NCI-H446 (cell line): ENCODE data around the gene HOXA3.

Experiments
- DNase-seq, 2 experiments: peaks; one replicate each; lab custom pipeline; 2025; lab: John Stamatoyannopoulos, UW

The HOXA3 gene

DNA sequence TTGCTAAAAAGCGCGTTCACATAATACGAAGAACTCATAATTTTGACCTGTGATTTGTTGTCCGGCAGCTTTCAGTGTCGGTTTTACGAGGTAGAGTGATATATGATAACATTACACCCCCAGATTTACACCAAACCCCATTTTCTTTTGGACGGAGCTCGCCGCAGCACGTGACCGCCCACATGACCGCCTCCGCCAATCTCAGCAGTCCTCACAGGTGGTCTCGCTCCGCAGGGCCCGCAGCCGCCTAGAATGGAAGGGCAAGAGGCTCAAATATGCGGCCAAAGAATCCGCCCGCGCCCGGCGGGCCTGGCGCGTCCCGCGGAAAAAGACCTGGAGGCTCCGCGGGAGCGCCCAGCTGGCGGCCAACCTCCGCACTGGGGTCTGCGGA lies 4.1 kb upstream of the HOXA3 start, which contains the start of gene HOXA7:
Gene HOXA7 (minus strand): TSS at position 168 of the 391 bp plus-strand sequence. CDS start 130 bp downstream, at position 38.
- DNase-seq: peak; percentile 45 to 75

DNA sequence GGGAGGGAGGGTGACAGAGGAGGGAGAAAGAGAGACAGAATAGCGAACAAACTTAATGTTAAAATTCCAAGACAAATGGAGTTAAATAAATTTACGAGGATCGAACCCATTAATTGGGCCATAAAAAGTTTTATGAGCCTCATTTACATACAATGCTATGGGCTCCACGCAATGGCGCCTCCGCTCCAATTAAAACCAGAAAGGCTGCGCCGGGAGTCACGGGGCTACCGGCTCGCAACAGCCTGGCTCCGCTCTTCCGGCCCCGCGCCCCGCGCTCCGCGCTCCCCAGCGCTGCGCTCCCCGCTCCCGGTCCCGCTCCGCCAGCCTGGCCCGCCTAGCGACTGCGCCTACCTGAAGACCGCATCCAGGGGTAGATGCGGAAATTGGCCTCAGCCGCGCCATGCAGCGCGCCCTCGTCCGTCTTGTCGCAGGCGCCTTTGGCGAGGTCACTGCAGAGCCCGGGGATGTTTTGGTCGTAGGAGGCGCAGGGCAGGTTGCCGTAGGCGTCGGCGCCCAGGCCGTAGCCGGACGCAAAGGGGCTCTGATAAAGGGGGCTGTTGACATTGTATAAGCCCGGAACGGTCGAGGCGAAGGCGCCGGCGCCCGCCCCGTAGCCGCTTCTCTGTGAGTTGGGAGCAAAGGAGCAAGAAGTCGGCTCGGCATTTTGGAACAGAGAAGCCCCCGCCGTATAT lies 3.6 kb upstream of the HOXA3 start:
- peak in 1 of 2 experiments; percentile 36 for DNase-seq

DNA sequence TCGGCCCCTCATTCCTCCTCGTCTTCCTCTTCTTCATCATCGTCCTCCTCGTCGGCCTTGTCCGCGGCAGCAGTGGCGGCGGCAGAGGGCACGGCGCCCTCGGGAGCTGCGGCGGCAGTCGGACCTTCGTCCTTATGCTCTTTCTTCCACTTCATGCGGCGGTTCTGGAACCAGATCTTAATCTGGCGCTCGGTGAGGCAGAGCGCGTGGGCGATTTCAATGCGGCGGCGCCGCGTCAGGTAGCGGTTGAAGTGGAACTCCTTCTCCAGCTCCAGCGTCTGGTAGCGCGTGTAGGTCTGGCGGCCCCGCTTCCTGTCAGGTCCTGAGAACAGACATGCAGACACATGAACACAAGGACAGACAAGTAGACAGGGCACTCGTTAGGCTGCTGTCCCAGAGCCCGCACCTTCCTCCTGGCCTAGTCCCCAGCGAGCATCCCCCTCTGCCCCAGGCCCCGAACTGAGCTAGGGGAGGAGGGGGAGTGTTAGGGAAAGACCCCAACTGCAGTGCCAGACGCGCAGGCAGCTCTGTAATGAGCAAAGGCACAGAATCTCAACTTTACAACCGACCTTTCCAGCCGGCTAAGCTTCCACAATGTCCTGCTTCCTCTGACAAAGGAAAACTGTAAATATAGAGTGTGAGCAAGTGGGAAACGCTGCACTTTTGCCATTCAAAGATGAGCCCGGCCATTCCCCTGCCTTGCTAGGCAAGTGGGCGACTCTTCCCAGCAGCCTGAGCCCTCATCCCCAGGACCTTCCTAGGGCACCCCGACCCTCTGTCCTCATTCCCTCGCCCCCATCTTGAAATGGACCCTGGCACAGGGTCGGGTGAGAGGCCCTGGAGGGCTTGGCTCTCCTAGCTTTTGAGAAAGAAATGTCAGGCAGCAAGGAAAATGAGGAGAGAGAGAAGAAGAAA lies 2.8 kb upstream of the HOXA3 start:
- no peak for DNase-seq

DNA sequence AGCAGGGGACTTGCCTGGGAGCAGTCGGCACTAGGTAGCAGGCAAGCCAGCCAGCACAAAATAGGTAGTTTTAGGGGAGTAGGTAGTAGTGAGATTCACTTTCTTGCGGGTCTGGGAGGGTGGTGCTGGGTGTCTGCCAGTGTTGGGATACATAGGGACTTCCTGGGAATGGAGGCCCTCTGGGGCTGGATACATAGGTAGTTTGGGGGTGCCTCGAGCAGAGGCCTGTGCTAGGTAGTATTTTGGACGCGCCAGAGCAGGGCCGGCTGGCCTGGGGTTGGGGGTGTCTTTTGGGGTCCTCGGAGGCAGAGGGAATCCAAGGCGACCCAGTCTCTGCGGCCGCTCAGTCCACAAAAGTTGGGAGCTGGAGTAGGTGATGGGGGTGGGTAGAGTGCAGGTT lies 2.0 kb upstream of the HOXA3 start:
- no peak for DNase-seq

DNA sequence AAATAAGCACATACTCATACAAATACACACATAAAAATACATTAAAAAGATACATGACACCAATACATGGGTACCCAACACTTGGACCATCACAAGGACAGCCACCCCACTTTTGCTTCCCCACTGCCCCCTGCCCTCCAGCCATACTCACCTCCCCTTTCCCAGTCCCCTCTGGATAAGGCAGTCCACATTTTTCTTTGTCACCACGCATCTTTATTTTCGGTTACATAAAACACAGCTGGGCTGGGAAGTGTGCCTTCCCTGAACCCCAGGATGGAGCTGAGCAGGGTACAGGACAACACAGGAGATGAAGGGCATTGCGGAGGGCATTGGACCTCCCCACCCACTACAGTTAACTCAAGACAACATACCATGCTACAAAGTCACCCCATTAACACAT lies 1.1 kb upstream of the HOXA3 start:
- no peak for DNase-seq

DNA sequence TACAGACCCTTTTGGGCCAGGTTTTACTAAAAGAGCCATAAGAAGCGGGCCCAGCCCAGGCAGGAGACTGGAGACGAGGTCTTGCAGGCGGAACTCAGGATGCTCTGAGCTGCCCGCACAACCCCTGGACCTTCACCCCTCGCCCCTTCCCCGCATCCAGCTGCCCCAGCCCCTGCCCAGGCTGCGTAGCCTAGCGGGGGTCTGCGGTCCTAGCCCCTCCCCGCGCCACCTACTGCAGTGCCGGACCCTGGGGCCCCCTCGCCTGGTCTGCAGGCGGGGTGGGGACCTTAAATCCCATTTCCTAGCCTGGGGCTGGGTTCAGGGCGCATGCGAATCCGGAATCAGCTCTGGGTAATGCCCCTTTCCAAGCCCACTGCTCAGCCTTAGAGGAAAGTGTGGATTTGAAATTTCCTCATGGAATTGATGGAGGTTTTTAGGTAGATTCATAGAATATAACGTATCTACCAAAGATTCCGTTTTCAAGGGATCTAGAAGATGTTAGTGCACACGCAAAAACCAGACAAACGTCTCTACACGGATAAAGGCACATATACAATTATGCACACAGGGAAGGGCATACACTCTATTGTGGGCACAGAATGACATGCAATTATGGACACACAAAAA lies 546 bp upstream of the HOXA3 start:
- DNase-seq: no peak

DNA sequence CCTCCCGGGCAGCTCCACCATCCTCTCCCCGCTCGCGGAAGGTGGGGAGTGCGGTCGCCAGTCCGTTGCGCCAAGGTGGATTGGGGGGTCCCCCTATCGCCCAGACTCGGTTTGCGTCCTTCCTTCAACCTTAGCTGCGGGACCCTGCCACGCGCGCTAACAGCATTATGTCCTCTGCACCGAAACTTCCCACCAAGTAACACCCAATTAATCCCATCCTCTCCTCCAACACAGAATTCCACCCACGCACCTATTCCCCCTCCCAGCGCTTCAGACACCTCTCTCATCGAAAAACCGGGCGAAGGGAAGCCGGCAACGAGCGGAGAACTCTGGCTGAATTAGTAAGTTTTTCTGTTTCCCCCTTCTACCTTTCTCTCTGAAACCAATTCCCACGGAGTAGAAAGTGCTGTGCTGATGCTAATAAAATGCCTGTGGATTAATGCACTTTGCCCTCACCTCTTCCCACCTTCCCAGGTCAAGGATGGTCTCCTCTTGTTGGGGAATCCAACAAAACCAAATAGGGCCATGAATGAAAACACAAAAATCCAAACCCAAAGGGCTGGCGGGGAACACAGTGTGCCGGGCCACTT lies 947 bp downstream of the HOXA3 start:
- DNase-seq: no peak

DNA sequence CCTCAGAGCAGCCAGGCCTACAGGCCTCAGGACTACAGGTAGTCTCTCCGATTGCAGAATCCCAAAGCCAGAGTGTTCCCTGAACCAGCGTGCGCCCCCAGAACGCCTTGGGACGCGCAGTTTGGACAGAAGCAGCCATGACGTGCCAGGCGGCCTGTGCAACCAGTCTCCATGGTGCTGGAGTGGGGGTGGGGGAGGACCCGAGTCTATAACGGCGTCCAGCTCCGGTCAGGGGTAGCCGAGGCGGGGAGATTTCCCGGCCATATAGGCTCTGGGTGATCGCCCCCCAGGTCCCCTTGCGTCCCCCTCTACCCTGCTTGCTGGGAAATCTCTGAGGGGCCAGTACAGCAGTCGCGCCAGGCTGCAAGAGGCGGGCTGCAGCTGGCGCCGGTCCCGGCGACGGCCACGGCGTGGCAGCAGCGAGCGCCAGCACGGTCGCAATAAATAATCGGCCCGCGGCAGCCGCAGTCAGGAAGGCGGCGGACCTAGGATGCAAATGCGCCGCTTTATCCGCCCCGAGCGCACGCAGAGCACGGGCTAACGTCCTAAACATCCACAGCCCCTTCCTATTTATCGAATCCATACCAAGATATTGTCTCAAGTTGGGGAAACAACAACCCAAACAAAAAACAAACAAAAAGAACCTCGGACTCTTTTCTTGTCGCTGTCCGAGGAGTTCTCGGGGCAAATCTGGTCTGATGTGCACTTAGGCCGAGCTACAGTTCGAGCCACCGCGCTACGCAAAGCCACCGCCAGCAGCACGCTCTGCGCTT lies 1.6 kb downstream of the HOXA3 start:
- DNase-seq: peak; percentile 81 to 89

DNA sequence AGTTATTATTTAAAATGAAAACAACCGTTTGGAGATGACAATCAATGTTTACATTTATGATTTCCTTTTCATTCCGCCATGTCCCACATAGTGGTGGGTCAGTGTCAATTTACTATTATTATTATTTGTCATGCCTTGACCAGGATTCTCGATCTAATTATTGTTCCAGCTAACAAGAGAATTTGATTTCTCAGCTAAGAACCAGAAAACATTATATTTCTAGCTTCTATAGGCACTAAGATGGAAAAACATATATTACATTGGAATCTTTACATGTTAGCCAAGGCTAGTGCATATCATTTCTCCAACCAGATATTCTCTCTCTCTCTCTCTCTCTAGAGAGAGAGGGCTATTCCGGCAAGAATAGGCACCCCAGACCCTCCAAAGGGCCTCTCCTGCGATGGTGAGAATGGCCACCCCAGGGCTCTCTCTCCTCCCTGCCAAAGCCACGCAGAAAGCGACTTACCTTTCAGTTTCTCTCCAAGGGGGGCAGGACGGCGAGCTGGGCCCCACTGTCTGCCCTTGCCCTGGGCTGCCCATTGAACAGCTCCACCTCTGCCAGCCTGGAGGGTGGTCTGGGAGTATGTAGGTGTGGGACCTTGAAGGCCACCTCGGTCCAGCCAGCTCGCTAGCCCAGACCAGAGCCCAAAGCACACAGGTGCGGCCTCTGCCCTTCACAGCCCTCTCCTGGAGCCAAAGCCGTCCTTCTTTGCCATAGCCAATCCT lies 2.4 kb downstream of the HOXA3 start:
- no peak for DNase-seq

DNA sequence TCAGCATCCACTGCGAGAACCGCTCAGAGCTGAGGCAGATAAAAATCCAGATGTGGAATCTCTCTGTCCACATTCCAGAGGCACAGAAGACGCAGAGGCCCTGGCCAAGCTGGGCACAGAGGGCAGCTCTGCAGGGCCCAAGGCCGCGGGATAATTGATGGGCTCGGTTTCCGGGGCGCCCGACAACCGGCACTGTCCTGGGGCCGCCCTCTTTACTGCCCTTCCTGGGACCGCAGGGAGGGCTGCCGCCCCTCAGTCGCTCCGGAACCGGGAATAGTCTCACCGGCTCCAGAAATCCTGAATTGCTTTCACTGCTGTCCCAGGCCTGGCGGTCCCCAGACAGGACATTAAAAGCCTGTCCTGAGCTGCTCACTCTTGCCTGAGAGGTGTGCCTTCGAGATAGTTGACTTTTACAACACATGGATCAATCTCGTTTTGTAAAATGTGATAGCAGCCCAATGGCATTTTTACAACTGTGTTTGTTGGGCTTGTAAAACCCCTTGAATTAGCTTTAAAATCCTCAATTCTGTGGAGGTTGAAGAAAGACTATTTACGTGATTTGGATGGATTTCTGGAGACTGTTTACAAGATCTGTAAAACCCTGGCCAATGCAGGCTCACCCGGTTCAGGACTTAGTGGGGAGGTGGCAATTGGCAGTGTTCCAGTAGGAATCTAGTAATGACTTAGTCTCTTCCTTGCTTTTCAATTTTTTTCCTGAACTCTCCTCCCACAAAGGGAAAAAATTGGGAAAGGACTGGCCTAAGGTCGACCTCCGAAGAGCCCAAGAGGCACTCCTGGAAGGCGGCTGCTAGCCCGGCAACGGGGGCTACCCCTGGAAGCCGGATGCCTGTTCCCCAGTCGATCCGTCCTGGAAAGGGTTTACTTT lies 3.4 kb downstream of the HOXA3 start:
- DNase-seq: peak in 1 of 2 experiments; percentile 39

DNA sequence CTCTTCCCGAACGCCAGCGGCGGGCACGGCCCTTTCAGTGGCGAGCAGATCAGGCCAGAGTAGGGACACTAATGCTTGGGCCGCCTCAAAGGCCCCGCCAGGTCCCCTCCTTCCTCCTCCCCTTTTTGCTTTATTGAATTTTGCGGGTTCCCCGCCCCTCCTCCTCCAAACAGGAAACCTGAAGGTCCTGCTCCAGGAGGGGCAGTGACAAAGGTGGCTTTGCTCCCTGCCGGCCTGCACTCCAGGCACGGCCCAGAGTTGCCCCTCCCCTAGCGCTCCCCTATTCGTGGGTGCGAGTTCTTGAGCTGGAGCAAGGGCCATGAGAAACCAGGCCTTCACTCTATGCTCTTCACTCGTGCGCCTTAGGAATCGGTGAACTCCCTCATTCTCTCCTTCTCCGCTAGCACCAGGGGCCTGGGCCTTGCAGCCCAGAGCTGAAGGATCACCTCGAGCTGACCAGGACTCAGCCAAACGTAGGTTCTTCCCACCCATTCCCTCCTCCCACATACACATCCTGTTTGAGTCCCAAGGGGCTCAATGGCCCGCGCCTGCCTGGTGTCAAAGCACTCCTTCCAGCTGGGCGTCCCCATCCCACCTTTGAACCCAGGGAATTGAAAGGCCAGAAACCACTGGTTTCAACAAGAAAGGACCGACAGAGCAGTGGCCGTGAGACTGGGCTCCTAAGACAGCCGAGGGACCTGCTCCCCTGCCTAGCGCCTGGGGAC lies 4.2 kb downstream of the HOXA3 start:
- no peak for DNase-seq

DNA sequence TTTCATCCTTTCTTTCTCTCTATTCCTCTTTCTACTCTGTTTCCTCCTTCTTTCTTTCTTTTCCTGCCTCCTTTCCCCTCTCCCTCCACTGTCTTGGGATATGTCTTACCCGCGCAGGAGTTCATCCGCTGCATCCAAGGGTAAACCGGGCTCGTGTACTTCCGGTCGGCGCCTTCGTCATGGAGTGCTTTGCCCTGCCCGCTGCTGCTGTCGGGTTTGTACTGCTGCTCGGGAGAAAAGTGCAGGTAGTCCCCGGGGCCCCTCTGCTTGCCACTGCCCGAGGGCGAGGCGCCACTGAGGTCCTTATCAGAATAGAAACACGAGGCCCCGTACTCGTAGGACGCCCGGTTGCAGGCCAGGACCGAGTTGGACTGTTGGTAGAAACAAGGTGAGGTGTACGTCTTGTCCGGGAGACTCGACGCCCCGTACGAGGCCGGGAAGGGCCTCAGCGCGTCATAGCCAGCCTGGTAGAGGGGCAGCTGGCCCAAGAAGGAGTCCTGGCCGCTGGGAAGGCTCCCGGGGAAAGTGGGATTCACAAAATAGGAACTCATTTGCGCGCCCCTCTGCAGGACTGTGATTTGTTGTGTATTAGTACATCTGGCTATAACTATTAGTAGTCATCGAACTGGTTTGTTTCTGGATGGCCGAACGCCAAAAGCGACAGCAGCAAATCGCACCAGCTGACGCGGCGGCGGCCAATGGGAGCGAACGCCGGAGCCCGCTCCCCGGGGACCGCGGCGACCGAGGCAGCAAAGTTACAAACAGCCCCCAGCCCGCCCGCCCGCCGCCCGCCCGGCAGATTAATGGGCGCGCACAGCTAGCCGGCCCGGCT lies 5.0 kb downstream of the HOXA3 start, which contains the start of gene HOXA6:
Gene HOXA6 (minus strand): TSS at position 576 of the 832 bp plus-strand sequence. CDS start 25 bp downstream, at position 551.
- no peak for DNase-seq

DNA sequence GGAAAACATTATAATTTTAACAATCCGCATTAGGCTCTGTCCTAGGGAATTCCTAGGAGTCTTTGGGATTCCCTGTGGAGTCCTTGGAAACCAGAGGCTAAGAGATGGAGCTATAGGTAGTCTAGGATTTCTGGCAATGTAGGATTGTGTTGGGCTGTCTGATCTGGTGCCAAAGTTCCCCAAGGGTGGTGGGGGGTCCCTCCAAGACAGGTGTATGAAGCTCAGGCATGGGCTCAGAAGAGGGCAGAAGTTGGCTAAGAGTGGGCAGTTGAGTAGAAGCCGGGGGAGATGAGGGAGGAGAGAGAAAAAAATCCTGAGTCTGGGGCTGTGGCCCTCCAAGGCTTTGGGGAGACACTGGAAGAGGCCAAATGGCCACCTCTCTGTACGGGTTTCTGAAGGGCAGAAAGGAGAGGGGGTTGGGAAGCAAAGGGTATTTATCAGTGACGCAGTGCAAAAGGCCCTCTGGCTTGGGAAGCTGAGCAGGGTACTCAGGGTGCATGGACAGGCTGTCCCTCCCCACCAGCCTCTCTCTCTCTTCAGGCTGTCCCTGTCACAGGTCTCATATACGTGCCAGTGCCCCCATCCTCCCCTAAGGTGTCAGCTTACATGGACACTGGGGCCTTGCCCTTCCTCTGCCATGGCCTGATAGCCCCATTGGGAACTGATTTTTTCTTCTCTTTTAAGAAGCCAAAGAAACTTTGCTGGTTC lies 5.7 kb downstream of the HOXA3 start:
- DNase-seq: no peak

DNA sequence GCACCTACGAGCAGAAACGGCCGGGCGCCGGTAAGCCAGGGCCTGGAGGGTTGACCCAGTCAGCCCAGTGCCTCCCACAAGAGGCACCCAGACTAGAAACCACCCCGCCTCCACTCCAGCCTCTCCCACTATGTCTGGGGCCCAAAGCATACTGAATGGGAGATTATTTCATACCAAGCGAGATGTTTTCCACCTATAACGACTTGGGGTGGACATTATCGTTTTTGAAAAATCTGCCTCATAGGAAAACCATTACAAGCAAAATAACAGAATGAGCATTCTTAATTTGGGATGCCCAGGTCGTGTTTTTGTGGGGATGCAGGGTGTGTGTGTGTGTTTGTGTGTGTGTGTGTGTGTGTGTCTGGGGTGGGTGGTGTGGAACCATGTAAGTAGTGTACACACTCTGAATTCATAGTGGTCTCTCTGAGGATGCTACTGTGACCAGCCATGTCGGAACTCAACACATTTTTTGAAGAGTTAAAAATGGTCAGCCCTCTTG lies 6.4 kb downstream of the HOXA3 start:
- DNase-seq: no peak

DNA sequence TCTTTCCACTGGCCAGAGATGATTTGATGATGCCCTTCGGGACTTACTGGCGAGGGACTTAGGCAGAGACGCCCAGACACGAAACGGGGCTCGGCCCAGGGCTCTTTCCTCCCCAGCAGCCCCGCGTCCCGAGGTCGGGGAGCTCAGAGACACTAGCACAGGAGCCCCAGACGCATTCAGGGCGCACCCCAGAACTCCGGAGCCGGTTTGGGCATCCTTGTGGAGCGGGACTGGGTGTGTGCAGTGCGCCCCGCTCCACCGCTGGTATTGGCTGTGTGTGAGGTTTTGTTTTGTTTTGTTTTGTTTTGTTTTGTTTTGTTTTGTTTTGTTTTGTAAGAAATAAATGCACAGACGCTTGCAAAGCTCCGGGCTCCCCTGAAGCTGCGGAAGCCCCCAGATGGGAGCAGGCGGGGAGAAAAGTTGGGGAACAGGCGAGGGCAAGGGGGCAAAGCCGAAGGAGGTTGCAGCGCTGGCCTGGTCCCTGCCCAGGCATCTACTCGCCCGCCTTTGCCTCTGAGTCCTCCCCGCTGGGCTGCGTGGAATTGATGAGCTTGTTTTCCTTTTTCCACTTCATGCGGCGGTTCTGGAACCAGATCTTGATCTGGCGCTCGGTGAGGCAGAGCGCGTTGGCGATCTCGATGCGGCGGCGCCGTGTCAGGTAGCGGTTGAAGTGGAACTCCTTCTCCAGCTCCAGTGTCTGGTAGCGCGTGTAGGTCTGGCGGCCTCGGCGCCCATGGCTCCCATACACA lies 7.0 kb downstream of the HOXA3 start:
- DNase-seq: no peak

DNA sequence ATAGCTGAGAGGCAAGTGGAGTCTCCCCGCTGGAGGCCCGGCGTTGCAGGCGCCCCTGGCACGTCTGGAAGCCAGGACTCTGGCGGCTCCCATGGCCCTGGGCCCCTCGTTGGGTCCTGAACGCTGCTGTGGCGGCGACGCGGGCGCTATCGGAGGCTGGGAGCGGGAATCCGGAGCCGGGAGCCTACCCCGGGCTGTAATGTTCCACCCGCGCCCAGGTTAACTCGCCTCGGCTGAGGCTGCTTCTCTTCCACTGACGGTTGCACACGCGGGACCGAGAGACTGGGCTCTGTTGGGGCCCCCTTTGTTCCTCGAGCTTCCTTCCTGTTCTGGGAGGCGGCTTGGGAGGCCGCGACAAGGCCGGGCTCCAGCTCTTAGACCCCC lies 7.6 kb downstream of the HOXA3 start:
- DNase-seq: no peak
